Prostate gland (tissue), 2 donors: ENCODE data around the gene EPB42. TPM values are rescaled to one million over a fixed set of nuclear protein-coding genes. Genes with fewer than 3 reads are reported as not detected.

Source experiments
- DNase-seq: peaks from one replicate; pipeline ENCODE4 v3.0.0-alpha.2; 2019; ENCODE audit warnings: low spot score
- H3K27ac ChIP-seq, 2 donors: fragments of 200-600 bp; sonication (generic); 2 replicates each; pipeline ENCODE4 v1.5.1; 2017 to 2019
- H3K27me3 ChIP-seq: fragments of 200-600 bp; sonication (generic); replicated peaks from 2 replicates; pipeline ENCODE4 v1.5.1; 2019; ENCODE audit not compliant: insufficient read depth
- H3K36me3 ChIP-seq, 2 donors: fragments of 200-600 bp; sonication (generic); 1 replicate in 1 of 2; 2 replicates in 1 of 2; pipeline versions ENCODE4 v1.5.1 to v1.8.1; 2017 to 2019
- H3K4me1 ChIP-seq: fragments of 200-600 bp; sonication (generic); replicated peaks from 2 replicates; pipeline ENCODE4 v1.5.1; 2019
- H3K4me3 ChIP-seq, 2 donors: fragments of 200-600 bp; sonication (generic); 2 replicates each; pipeline ENCODE4 v1.5.1; 2017 to 2019
- H3K9me3 ChIP-seq: fragments of 200-600 bp; sonication (generic); 2 replicates; pipeline ENCODE4 v1.5.1; 2017
- POLR2A ChIP-seq: fragments of 450-650 bp; IDR thresholded peaks from one replicate; pipeline ENCODE4 v1.6.1; 2016; ENCODE audit warnings: antibody characterized with exemption, mild to moderate bottlenecking
- POLR2AphosphoS5 ChIP-seq: sonication (generic); formaldehyde crosslinking; IDR thresholded peaks from one replicate; pipeline ENCODE4 v1.6.1; 2017; ENCODE audit warnings: antibody characterized with exemption
- WGBS: methylation state at CpG from one replicate; pipeline ENCODE4 v1.1.5; 2018; 5-methylcytosine and 5-hydroxymethylcytosine counted together
- intact Hi-C: fragments of 100-400 bp; cut with DNase I; formaldehyde crosslinking; loops from one replicate; pipeline ENCODE4 v1.14.2; 2022
- total RNA-seq, 2 donors: library from RNA; depleted of rRNA; stranded (reverse); fragments of >200 nt; gene quantifications; one replicate each; pipeline ENCODE4 v1.1.0, GENCODE V29; 2016
- TF ChIP-seq, protein P1 (sequence below), 4 experiments: fragments of 200-600 bp in 2 of 4; fragments of 450-650 bp in 2 of 4; sonication (generic) in 2 of 4; IDR thresholded peaks; 1 replicate in 3 of 4; 2 replicates in 1 of 4; pipeline ENCODE4 v1.5.1; 2016 to 2019; ENCODE audit warnings: antibody characterized with exemption in 4 of 4, mild to moderate bottlenecking in 2 of 4, moderate library complexity in 2 of 4

Gene EPB42
- total RNA-seq, 2 donors from 2014 or later: 1.4 TPM; not detected in 1

DNA sequence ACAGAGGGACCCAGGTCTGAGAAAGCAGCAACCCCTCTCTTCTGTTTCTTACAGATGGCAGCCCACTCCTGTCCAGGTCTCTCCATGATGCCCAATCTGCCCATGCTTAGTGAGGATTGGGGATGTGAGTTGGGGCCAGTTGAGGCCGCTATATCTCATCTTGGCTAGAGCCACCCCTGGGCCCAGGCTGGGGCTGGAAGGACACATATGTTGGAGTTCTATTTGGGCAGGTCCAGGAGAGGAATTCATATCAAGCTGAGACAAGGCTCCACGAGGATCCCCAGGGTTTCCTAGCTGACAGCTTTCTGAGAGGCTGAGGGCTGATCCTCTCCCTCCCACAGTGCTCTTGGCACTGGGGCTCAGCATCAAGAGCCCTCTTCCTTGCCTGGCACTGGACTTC lies 34.6 kb upstream of the EPB42 start:
- no peaks in the 10 kb centered on the region for H3K9me3 ChIP-seq
- no peak overlapping the region for H3K27ac ChIP-seq
- TF ChIP-seq POLR2A: no peak
- TF ChIP-seq, protein P1, sequence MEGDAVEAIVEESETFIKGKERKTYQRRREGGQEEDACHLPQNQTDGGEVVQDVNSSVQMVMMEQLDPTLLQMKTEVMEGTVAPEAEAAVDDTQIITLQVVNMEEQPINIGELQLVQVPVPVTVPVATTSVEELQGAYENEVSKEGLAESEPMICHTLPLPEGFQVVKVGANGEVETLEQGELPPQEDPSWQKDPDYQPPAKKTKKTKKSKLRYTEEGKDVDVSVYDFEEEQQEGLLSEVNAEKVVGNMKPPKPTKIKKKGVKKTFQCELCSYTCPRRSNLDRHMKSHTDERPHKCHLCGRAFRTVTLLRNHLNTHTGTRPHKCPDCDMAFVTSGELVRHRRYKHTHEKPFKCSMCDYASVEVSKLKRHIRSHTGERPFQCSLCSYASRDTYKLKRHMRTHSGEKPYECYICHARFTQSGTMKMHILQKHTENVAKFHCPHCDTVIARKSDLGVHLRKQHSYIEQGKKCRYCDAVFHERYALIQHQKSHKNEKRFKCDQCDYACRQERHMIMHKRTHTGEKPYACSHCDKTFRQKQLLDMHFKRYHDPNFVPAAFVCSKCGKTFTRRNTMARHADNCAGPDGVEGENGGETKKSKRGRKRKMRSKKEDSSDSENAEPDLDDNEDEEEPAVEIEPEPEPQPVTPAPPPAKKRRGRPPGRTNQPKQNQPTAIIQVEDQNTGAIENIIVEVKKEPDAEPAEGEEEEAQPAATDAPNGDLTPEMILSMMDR (IDR thresholded peaks at IDR 0.05): no peak
- no peak for TF ChIP-seq POLR2AphosphoS5
- H3K36me3 ChIP-seq: no peaks in the 10 kb centered on the region
- no peaks in the 10 kb centered on the region for H3K27me3 ChIP-seq
- 75% methylated on average over 2 of the region's 2 CpGs for WGBS
- intact Hi-C loops: no loop called here
- H3K4me3 ChIP-seq: no peak overlapping the region
- no peaks in the 10 kb centered on the region for H3K4me1 ChIP-seq
- DNase-seq: no peak

DNA sequence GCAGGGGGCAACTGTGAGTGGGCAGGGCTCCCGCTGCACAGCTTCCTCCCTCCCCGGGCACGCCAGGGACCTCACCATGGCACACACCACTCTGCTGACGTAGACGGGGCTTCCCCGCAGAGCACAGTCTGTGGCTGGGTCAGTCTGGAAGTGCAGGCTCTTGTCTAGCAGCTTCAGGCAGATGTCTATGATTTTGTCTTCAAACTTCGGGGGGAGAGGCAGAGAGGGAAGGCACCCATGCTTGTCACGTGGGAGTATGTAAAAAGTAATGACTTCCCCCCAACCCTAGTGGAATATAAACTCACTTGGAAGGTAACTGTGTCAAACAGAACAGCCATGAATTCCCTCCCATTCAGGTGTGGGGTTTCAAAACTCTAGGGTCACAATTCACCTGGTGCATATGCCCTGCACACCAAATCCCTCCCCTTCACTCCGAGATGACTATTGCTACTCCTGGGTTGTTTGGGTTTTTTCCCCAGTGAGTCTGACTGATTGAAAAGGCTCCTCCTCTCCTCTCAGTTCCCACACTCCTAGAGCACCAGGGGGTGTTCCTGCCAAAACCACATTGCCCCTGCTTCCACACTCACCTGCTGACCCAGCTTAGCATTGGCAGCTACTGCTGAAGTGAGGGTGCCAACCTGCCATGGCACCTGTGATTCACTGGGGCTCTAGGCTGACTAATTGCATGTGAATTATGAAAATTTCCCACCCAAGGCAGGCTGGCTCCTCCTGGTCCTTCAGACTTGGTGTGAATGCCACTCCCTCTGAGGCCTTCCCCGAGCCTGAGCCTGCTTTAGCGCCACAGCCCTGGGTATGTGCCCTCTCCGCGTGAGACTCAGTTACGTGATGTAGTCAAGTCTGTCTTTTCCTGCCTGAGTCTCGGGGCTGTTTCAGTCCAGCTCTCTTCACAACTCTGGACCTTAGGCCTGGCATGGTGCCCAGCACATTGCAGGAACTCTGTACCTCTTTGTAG lies 32.9 kb upstream of the EPB42 start:
- intact Hi-C loops: no loop called here
- H3K4me1 ChIP-seq: no peaks in the 10 kb centered on the region
- TF ChIP-seq, protein P1 (IDR thresholded peaks at IDR 0.05): no peak
- TF ChIP-seq POLR2AphosphoS5: peak; percentile 39
- peak; percentile 34 for DNase-seq
- no peaks in the 10 kb centered on the region for H3K9me3 ChIP-seq
- H3K27ac ChIP-seq: no peak overlapping the region
- no peaks in the 10 kb centered on the region for H3K36me3 ChIP-seq
- H3K27me3 ChIP-seq: no peaks in the 10 kb centered on the region
- no peak overlapping the region for H3K4me3 ChIP-seq
- 53% methylated on average over 15 of the region's 15 CpGs for WGBS

DNA sequence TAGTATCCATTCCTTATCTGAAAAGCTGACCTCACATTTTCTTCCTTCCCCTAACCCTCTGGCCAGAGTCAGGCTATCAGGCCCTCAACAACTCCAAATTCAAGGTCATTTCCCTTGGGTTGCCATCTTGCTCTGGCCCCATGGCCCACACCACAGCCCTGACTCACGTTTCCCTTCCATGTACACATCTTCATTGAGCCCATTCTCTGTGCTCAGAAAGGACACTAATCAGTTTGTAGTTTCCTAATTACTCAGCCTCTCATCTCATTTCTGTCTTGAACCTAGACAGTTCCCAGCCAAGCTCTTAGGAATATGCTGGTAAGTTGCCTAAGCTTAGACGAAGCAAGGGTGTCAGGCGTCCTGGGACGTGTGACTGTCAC lies 31.0 kb upstream of the EPB42 start:
- intact Hi-C loops: no loop called here

DNA sequence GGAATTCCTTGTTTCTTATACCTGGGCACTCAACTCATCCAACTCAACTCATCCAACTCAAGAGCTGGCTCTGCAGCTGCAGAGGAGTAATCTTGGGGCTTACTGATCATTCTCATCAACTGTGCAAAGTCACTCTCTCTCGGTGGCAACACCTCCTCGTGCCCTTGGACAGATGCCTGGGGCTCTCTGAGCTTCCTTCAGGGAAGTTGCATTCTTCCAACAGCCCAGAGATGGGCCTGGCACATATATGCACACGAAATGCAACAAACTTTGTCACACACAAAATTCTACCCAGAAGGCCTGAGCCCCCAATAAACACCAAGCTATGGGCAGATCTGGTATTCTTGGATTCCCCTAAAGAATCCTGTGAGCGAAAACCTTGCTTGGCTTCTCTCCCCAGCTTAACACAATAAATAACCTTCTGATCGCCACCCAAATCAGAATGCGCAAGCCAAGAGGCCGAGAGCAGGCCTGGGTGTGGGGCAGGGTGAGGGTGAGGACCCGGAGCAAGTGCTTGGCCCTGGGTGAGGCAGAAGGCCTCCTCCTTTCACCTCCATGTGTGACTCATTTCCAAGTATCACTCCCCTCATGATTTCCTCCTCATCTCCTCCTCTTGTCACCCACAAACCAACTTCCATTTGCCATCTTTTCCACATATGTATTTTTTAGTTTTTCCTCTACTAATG lies 30.5 kb upstream of the EPB42 start:
- no peak for DNase-seq

More for the DNA sequence above, 31.0 kb upstream of the EPB42 start:
- no peak for DNase-seq
- no peaks in the 10 kb centered on the region for H3K27me3 ChIP-seq
- H3K27ac ChIP-seq: no peak overlapping the region
- TF ChIP-seq POLR2A: no peak
- WGBS: 91% methylated on average over 4 of the region's 4 CpGs
- H3K4me1 ChIP-seq: no peaks in the 10 kb centered on the region
- no peaks in the 10 kb centered on the region for H3K36me3 ChIP-seq
- H3K9me3 ChIP-seq: no peaks in the 10 kb centered on the region
- no peak overlapping the region for H3K4me3 ChIP-seq

DNA sequence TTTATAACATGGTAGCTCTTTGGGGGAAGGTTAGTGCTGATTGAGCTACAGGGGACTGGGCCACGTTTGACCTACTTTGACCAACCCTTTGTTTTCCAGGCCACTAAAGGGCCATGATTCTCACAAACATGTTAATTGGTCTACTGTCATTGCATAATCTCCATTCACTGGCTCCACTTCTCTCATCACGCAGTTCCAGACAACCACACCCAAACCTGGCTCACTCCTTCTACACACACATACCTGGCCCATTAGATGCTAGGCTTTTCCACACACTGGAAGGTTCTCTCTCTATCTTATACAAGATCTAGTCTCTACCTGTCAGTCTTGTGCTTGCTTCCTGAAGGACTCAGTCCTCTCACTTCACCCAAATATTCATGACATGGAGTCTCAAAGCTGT lies 30.0 kb upstream of the EPB42 start:
- Histone ChIP-seq H3K4me1 (no peaks in the 10 kb centered on the region), H3K27me3 (no peaks in the 10 kb centered on the region), H3K36me3 (no peaks in the 10 kb centered on the region), H3K27ac (no peak overlapping the region), H3K9me3 (no peaks in the 10 kb centered on the region), H3K4me3 (no peak overlapping the region)
- TF ChIP-seq, protein P1 (IDR thresholded peaks at IDR 0.05): no peak
- no peak for TF ChIP-seq POLR2AphosphoS5
- no peak for TF ChIP-seq POLR2A
- DNase-seq: no peak
- intact Hi-C loops: no loop called here
- 66% methylated on average over 2 of the region's 2 CpGs for WGBS

More for the DNA sequence above, 30.5 kb upstream of the EPB42 start:
- Histone ChIP-seq H3K27me3 (no peaks in the 10 kb centered on the region), H3K4me3 (no peak overlapping the region), H3K27ac (no peak overlapping the region), H3K36me3 (no peaks in the 10 kb centered on the region), H3K9me3 (no peaks in the 10 kb centered on the region), H3K4me1 (no peaks in the 10 kb centered on the region)
- WGBS: 88% methylated on average over 8 of the region's 8 CpGs
- intact Hi-C loops: no loop called here
- no peak for TF ChIP-seq POLR2AphosphoS5
- no peak for TF ChIP-seq POLR2A
- TF ChIP-seq, protein P1 (IDR thresholded peaks at IDR 0.05): no peak
